Glutamatergic neuron (in vitro differentiated cells): ENCODE results near the gene KCND1. TPM values are rescaled to one million over a fixed set of nuclear protein-coding genes. Genes with fewer than 3 reads are reported as not detected.
"Not testable (repeated sequence)": the region's sequence is repeated elsewhere in the genome, so short reads cannot be mapped to it uniquely, and the experiment has no call there.

Experiments
- DNase-seq: peaks from one replicate; pipeline ENCODE4 v3.0.0; 2022
- H3K27ac Mint-ChIP-seq: one replicate; pipeline ENCODE4 v1.8.0; 2020; ENCODE audit warnings: mild to moderate bottlenecking, mixed read lengths, inconsistent platforms; ENCODE audit not compliant: unreplicated experiment
- H3K27me3 Mint-ChIP-seq: one replicate; pipeline ENCODE4 v1.8.0; 2020; ENCODE audit warnings: mild to moderate bottlenecking, moderate library complexity, mixed read lengths, inconsistent platforms; ENCODE audit not compliant: unreplicated experiment
- H3K36me3 Mint-ChIP-seq: one replicate; pipeline ENCODE4 v1.8.0; 2020; ENCODE audit warnings: mild to moderate bottlenecking, mixed read lengths, inconsistent platforms; ENCODE audit not compliant: unreplicated experiment
- H3K4me1 Mint-ChIP-seq: one replicate; pipeline ENCODE4 v1.8.0; 2020; ENCODE audit warnings: mild to moderate bottlenecking, low read depth, mixed read lengths, inconsistent platforms; ENCODE audit not compliant: unreplicated experiment
- H3K4me3 Mint-ChIP-seq: one replicate; pipeline ENCODE4 v1.8.0; 2020; ENCODE audit warnings: mild to moderate bottlenecking, mixed read lengths, inconsistent platforms; ENCODE audit not compliant: unreplicated experiment
- H3K9me3 Mint-ChIP-seq: one replicate; pipeline ENCODE4 v1.8.0; 2020; ENCODE audit warnings: mild to moderate bottlenecking, moderate library complexity, mixed read lengths, inconsistent platforms; ENCODE audit not compliant: unreplicated experiment
- CTCF ChIP-seq: fragments of 200-600 bp; sonication (generic); IDR thresholded peaks from one replicate; pipeline ENCODE4 v1.5.0; 2021; ENCODE audit not compliant: partially characterized antibody, unreplicated experiment
- total RNA-seq: library from RNA; stranded (reverse); fragmentation: NEBNext Ultra II Directional; extraction: Animal tissue kit (Norgen Biotek cat#: 25700); gene quantifications from one replicate; pipeline ENCODE4 v1.2.1, GENCODE V29; 2021; ENCODE audit not compliant: unreplicated experiment

The KCND1 gene
- total RNA-seq, 1 donor from 2014 or later, result 7.2 TPM

GRCh38 chrX:48983896-48984295 lies 12.3 kb upstream of the KCND1 start:
- H3K4me1 Mint-ChIP-seq, result peaks cover under 1% of the 10 kb centered on the region
- H3K36me3 Mint-ChIP-seq, result no peaks in the 10 kb centered on the region
- peaks cover under 1% of the 10 kb centered on the region for H3K9me3 Mint-ChIP-seq
- no peak for TF ChIP-seq CTCF
- H3K4me3 Mint-ChIP-seq, result no peak overlapping the region
- no peaks in the 10 kb centered on the region for H3K27me3 Mint-ChIP-seq
- no peak for DNase-seq
- H3K27ac Mint-ChIP-seq, result no peak overlapping the region

- H3K9me3 Mint-ChIP-seq, result peaks cover 1% of the 10 kb centered on the region
- no peaks in the 10 kb centered on the region for H3K36me3 Mint-ChIP-seq
- no peak for TF ChIP-seq CTCF
- peaks cover 3% of the 10 kb centered on the region for H3K27me3 Mint-ChIP-seq
- peaks cover 2% of the 10 kb centered on the region for H3K4me1 Mint-ChIP-seq
- H3K4me3 Mint-ChIP-seq, result no peak overlapping the region
- no peak for DNase-seq
- H3K27ac Mint-ChIP-seq, result no peak overlapping the region
Measured at GRCh38 chrX:48983081-48983480, 11.4 kb upstream of the KCND1 start.

GRCh38 chrX:48981178-48981577 lies 9.5 kb upstream of the KCND1 start:
- Mint-ChIP-seq H3K4me1 (peaks cover 2% of the 10 kb centered on the region), H3K9me3 (peaks cover 1% of the 10 kb centered on the region), H3K36me3 (no peaks in the 10 kb centered on the region), H3K27ac (no peak overlapping the region), H3K27me3 (peaks cover 3% of the 10 kb centered on the region), H3K4me3 (no peak overlapping the region)
- TF ChIP-seq CTCF, result no peak
- DNase-seq, result no peak

GRCh38 chrX:48980341-48980740 lies 8.7 kb upstream of the KCND1 start:
- DNase-seq, H3K27ac Mint-ChIP-seq, H3K27me3 Mint-ChIP-seq, H3K4me3 Mint-ChIP-seq, H3K9me3 Mint-ChIP-seq, H3K4me1 Mint-ChIP-seq, H3K36me3 Mint-ChIP-seq: not testable (repeated sequence)

GRCh38 chrX:48978226-48978625 lies 6.6 kb upstream of the KCND1 start:
- DNase-seq, result no peak
- Mint-ChIP-seq H3K27me3 (peaks cover 10% of the 10 kb centered on the region), H3K9me3 (peaks cover 1% of the 10 kb centered on the region), H3K36me3 (peaks cover 7% of the 10 kb centered on the region), H3K4me1 (peaks cover 4% of the 10 kb centered on the region), H3K4me3 (no peak overlapping the region), H3K27ac (no peak overlapping the region)
- no peak for TF ChIP-seq CTCF

GRCh38 chrX:48976086-48976485 lies 4.4 kb upstream of the KCND1 start:
- Mint-ChIP-seq H3K9me3 (peaks cover 4% of the 10 kb centered on the region), H3K36me3 (peaks cover 7% of the 10 kb centered on the region), H3K27me3 (peaks cover 14% of the 10 kb centered on the region), H3K4me1 (peaks cover 12% of the 10 kb centered on the region), H3K4me3 (no peak overlapping the region), H3K27ac (no peak overlapping the region)
- no peak for DNase-seq
- no peak for TF ChIP-seq CTCF
